HEK293T (cell line): ENCODE data around the gene TAF7L.

Experiments
- BHLHE40 ChIP-seq: fragments of 450-650 bp; IDR thresholded peaks from 2 replicates; pipeline ENCODE4 v1.6.1; 2016; ENCODE audit warnings: mild to moderate bottlenecking, moderate library complexity, borderline replicate concordance
- NFRKB ChIP-seq: fragments of 450-650 bp; IDR thresholded peaks from 2 replicates; pipeline ENCODE4 v1.6.1; 2016; ENCODE audit warnings: mild to moderate bottlenecking, moderate library complexity

DNA sequence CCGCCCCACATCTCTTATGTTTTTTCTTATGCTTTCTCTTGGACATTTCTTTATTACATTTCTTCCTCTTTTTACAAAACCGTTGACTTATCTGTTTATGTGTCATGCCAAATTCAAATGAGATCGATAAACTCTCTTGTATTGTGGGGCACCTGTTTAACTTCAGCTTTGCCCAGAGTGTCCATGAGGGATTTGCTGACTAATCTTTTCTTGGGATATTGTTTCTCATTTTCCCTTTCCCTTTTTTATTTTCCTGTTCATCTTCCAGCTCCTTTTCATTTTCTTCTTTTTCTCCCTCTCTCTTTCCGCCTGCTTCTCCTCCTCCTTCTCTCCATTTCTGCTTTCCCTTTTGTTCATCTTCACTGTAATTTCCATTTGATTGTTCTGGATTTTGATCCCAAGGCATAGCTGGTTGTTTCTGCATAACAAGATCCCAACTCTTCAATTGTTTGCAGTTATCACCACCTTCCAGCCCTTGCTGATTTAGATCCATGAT is 46.7 kb upstream of the TAF7L start:
- TF ChIP-seq BHLHE40, result no peak
- no peak for TF ChIP-seq NFRKB
